ENCODE results near the gene RIN3.

DNA sequence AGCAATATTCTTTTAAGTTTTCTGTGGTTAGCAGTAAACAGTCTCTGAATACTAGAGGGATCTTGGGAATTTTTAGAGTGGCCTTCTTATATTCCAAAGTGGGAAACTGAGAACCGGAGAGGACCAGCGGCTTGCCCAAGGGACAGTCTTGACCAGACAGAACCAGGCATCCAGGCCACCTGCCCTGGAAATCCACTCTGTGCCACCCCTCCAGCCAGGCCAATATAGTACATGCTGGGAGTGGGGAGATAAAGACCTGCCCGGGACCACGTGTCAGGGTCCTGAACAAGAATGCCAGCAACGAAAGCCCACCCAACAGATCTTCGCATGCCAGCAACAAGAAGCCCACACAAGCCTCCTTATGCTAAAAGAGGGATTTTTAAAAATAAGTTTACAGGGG lies 49.4 kb upstream of the RIN3 start:
- TF ChIP-seq, protein P1, sequence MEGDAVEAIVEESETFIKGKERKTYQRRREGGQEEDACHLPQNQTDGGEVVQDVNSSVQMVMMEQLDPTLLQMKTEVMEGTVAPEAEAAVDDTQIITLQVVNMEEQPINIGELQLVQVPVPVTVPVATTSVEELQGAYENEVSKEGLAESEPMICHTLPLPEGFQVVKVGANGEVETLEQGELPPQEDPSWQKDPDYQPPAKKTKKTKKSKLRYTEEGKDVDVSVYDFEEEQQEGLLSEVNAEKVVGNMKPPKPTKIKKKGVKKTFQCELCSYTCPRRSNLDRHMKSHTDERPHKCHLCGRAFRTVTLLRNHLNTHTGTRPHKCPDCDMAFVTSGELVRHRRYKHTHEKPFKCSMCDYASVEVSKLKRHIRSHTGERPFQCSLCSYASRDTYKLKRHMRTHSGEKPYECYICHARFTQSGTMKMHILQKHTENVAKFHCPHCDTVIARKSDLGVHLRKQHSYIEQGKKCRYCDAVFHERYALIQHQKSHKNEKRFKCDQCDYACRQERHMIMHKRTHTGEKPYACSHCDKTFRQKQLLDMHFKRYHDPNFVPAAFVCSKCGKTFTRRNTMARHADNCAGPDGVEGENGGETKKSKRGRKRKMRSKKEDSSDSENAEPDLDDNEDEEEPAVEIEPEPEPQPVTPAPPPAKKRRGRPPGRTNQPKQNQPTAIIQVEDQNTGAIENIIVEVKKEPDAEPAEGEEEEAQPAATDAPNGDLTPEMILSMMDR (conservative IDR thresholded peaks at IDR 0.05; ENCODE audit: low read depth, low read length) = no peak
- no peak for TF ChIP-seq EZH2 (IDR thresholded peaks at IDR 0.05; ENCODE audit: borderline replicate concordance, low read depth, low read length, poor library complexity, severe bottlenecking)
